K562 (cell line): Measurements from ENCODE around the gene AKAP6. TPM values are rescaled to one million over a fixed set of nuclear protein-coding genes. Genes with fewer than 3 reads are reported as not detected.
"Not testable (repeated sequence)": the region's sequence is repeated elsewhere in the genome, so short reads cannot be mapped to it uniquely, and the experiment has no call there.

Experiments
- ATAC-seq: fragments of 200-7000 bp; cut with Tn5 transposase; 3 replicates; pipeline ENCODE4 v1.9.1; 2020; ENCODE audit warnings: moderate library complexity
- BruUV-seq: library from RNA; stranded (reverse); fragments of 400-500 nt; replicated peaks from 2 replicates; lab custom pipeline; 2021; lab: Mats Ljungman, UMichigan
- CTCF ChIA-PET: fragments of 300-600 bp; formaldehyde crosslinking; extraction: SDS; loops from one replicate; lab custom pipeline; 2021; ENCODE audit warnings: low intra/inter-chr PET ratio; lab: Yijun Ruan, JAX
- POLR2A ChIA-PET: fragments of 300-600, 350-650 bp; sonication (Branson Sonifier 250); formaldehyde crosslinking; extraction: SDS; loops from one replicate; lab custom pipeline; 2021; ENCODE audit warnings: antibody characterized with exemption, inconsistent platforms; lab: Yijun Ruan, JAX
- DNase-seq, 4 experiments: peaks; one replicate each; pipeline versions ENCODE4 v3.0.0 to v3.0.0-alpha.2; 2011 to 2018; ENCODE audit warnings: low spot score in 3 of 4, mixed read lengths in 3 of 4; ENCODE audit errors: extremely low read depth in 1 of 4
- FAIRE-seq: peaks from 2 replicates; lab custom pipeline; 2011; peaks lifted over from hg19 to GRCh38; lab: Jason Lieb, UNC
- H2AFZ ChIP-seq: 2 replicates; pipeline ENCODE4 v1.6.0; 2011; ENCODE audit warnings: low read depth, low read length, control low read depth, inconsistent platforms
- H3K27ac ChIP-seq: fragments of 200-600 bp; 3 replicates; pipeline ENCODE4 v1.8.0; 2011; ENCODE audit warnings: low read depth, mild to moderate bottlenecking, control low read depth, inconsistent platforms, low read length, moderate library complexity, mixed read lengths; ENCODE audit errors: extremely low read depth
- H3K27me3 ChIP-seq, 2 experiments: fragments of 300-600 bp in 1 of 2; 2 replicates in 1 of 2; 3 replicates in 1 of 2; pipeline versions ENCODE4 v1.6.0 to v1.8.0; 2011; ENCODE audit warnings: inconsistent platforms in 2 of 2, low read length in 2 of 2, mild to moderate bottlenecking in 1 of 2, mixed read lengths in 1 of 2, moderate library complexity in 1 of 2; ENCODE audit not compliant: control insufficient read depth in 2 of 2, insufficient read depth in 2 of 2
- H3K36me3 ChIP-seq: fragments of 300-600 bp; 3 replicates; pipeline ENCODE4 v1.8.0; 2011; ENCODE audit warnings: mild to moderate bottlenecking, low read length, inconsistent platforms; ENCODE audit not compliant: control insufficient read depth, insufficient read depth
- H3K4me1 ChIP-seq, 2 experiments: fragments of 200-600 bp in 1 of 2; replicated peaks in 1 of 2; 2 replicates in 1 of 2; 3 replicates in 1 of 2; pipeline versions ENCODE4 v1.5.1 to v1.8.0; 2011; ENCODE audit warnings: inconsistent platforms in 2 of 2, low read length in 2 of 2, mild to moderate bottlenecking in 1 of 2, mixed read lengths in 1 of 2, moderate library complexity in 1 of 2; ENCODE audit not compliant: control insufficient read depth in 2 of 2, insufficient read depth in 2 of 2
- H3K4me2 ChIP-seq: 2 replicates; pipeline ENCODE4 v1.6.1; 2011; ENCODE audit warnings: low read length, control low read depth, inconsistent platforms, mixed read lengths; ENCODE audit not compliant: insufficient read depth
- H3K4me3 ChIP-seq: fragments of 200-600 bp; sonication (generic), shearing (Covaris generic); 2 replicates; pipeline ENCODE4 v1.5.1; 2016; ENCODE audit warnings: control low read depth, inconsistent platforms
- H3K79me2 ChIP-seq: fragments of 200-600 bp; 3 replicates; pipeline ENCODE4 v1.8.0; 2011; ENCODE audit warnings: low read length, inconsistent platforms; ENCODE audit not compliant: control insufficient read depth, insufficient read depth
- H3K9ac ChIP-seq, 2 experiments: 2 replicates each; pipeline versions ENCODE4 v1.6.0 to v1.6.1; 2011; ENCODE audit warnings: low read depth in 2 of 2, low read length in 2 of 2, control low read depth in 1 of 2, inconsistent platforms in 1 of 2, mild to moderate bottlenecking in 1 of 2, mixed read lengths in 1 of 2; ENCODE audit not compliant: insufficient read depth in 1 of 2
- H3K9me1 ChIP-seq: one replicate; pipeline ENCODE4 v1.6.0; 2011; ENCODE audit warnings: inconsistent platforms, mild to moderate bottlenecking, low read length, moderate library complexity; ENCODE audit not compliant: control insufficient read depth, insufficient read depth
- H3K9me3 ChIP-seq: replicated peaks from 2 replicates; pipeline ENCODE4 v1.5.1; 2011; ENCODE audit warnings: low read depth, low read length, inconsistent platforms; ENCODE audit not compliant: control insufficient read depth, insufficient read depth
- H4K20me1 ChIP-seq: replicated peaks from 2 replicates; pipeline ENCODE4 v1.6.1; 2011; ENCODE audit warnings: low read length, inconsistent platforms, mixed read lengths; ENCODE audit not compliant: control insufficient read depth, insufficient read depth
- NFE2 ChIP-seq: IDR thresholded peaks from 2 replicates; pipeline ENCODE4 v1.6.1; 2014; ENCODE audit warnings: antibody characterized with exemption, low read depth
- PBX2 ChIP-seq, 2 experiments: IDR thresholded peaks in 1 of 2; conservative IDR thresholded peaks in 1 of 2; 2 replicates each; pipeline ENCODE4 v1.6.1; 2016; ENCODE audit warnings: low read depth in 2 of 2, mild to moderate bottlenecking in 1 of 2, missing compliant biosample characterization in 1 of 2, missing genetic modification characterization in 1 of 2, moderate library complexity in 1 of 2
- WGBS: fragments of 100-300 bp; shearing (Covaris generic); methylation state at CpG from one replicate; pipeline ENCODE4 v1.1.6; 2016; ENCODE audit warnings: low coverage, mixed read lengths; ENCODE audit not compliant: insufficient coverage; ENCODE audit errors: missing lambda C conversion rate; 5-methylcytosine and 5-hydroxymethylcytosine counted together
- in situ Hi-C: fragments of 300-500 bp; cut with MboI; formaldehyde crosslinking; loops from 4 replicates; pipeline ENCODE4 v1.15.0; 2018; ENCODE audit warnings: inconsistent platforms, mixed read lengths
- intact Hi-C: fragments of 100-400 bp; cut with micrococcal nuclease; formaldehyde crosslinking; loops from 2 replicates; pipeline ENCODE4 v1.14.2; 2022
- polyA plus RNA-seq, 8 experiments: library from polyadenylated mRNA; depleted of rRNA in 4 of 8; stranded (reverse) in 5 of 8; unstranded in 3 of 8; fragments of >200 nt; fragmentation: Nextera tagmentation in 2 of 8; fragmentation: Illumina TruSeq in 1 of 8; extraction: Ambion mirVana in 2 of 8; extraction: Trizol in 1 of 8; gene quantifications; 2 replicates each; pipeline versions ENCODE4 v1.2.1 to v1.2.3, GENCODE V29; 2011 to 2014; ENCODE audit warnings: inconsistent platforms in 1 of 8, missing spikeins in 1 of 8
- total RNA-seq, 7 experiments: library from RNA; depleted of rRNA in 6 of 7; stranded (reverse); fragments of >200 nt in 6 of 7; fragmentation: Illumina TruSeq in 2 of 7; extraction: Trizol in 2 of 7; gene quantifications; 2 replicates each; pipeline versions ENCODE4 v1.2.1 to v1.2.3, GENCODE V29; 2011 to 2021; ENCODE audit warnings: low replicate concordance in 1 of 7
- TF ChIP-seq, protein P1 (sequence below): IDR thresholded peaks from 2 replicates; pipeline ENCODE4 v1.6.1; 2016; ENCODE audit warnings: missing genetic modification characterization, missing compliant biosample characterization

Gene AKAP6
- total and polyA plus RNA-seq, 9 of the 15 experiments (the other 6 are each of a cell fraction or from before 2014, with no cell fraction given) = 0.03 to 1.7 (median 0.48) TPM

GRCh38 chr14:32578181-32578580 lies 249.1 kb downstream of the AKAP6 start:
- FAIRE-seq = no peak
- 0% methylated on average over 1 of the region's 1 CpG for WGBS
- CTCF ChIA-PET = no interaction called here
- no peaks in the 10 kb centered on the region for H3K27me3 ChIP-seq
- no peaks in the 10 kb centered on the region for H4K20me1 ChIP-seq
- no peak overlapping the region for H2AFZ ChIP-seq
- POLR2A ChIA-PET = no interaction called here
- intact Hi-C loops (loop anchor here (5.0 kb wide), 2 partner anchors 854 to 1744 kb away; no protein-coding TSS in a partner anchor), in situ Hi-C loops (loop anchor here (10.0 to 25.0 kb wide), 2 partner anchors 1209 to 1747 kb away; no protein-coding TSS in a partner anchor)
- ATAC-seq = no peak
- no peaks in the 10 kb centered on the region for H3K9me3 ChIP-seq
- no peak overlapping the region for H3K9ac ChIP-seq
- H3K4me1 ChIP-seq = no peaks in the 10 kb centered on the region
- H3K79me2 ChIP-seq = no peaks in the 10 kb centered on the region
- no peak overlapping the region for H3K4me2 ChIP-seq
- no TSS peak for BruUV-seq
- H3K9me1 ChIP-seq = no peaks in the 10 kb centered on the region
- no peak overlapping the region for H3K4me3 ChIP-seq
- H3K27ac ChIP-seq = no peak overlapping the region
- no peaks in the 10 kb centered on the region for H3K36me3 ChIP-seq
- no peak for DNase-seq
- TF ChIP-seq, protein P1, sequence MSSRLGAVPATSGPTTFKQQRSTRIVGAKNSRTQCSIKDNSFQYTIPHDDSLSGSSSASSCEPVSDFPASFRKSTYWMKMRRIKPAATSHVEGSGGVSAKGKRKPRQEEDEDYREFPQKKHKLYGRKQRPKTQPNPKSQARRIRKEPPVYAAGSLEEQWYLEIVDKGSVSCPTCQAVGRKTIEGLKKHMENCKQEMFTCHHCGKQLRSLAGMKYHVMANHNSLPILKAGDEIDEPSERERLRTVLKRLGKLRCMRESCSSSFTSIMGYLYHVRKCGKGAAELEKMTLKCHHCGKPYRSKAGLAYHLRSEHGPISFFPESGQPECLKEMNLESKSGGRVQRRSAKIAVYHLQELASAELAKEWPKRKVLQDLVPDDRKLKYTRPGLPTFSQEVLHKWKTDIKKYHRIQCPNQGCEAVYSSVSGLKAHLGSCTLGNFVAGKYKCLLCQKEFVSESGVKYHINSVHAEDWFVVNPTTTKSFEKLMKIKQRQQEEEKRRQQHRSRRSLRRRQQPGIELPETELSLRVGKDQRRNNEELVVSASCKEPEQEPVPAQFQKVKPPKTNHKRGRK (tag) = no peak
- no peak for TF ChIP-seq NFE2
- TF ChIP-seq PBX2 (CRISPR knock-in tag; IDR thresholded peaks at IDR 0.05; ENCODE audit: low read depth) = no peak
- TF ChIP-seq PBX2 (tag; conservative IDR thresholded peaks at IDR 0.05; ENCODE audit: low read depth) = no peak

DNA sequence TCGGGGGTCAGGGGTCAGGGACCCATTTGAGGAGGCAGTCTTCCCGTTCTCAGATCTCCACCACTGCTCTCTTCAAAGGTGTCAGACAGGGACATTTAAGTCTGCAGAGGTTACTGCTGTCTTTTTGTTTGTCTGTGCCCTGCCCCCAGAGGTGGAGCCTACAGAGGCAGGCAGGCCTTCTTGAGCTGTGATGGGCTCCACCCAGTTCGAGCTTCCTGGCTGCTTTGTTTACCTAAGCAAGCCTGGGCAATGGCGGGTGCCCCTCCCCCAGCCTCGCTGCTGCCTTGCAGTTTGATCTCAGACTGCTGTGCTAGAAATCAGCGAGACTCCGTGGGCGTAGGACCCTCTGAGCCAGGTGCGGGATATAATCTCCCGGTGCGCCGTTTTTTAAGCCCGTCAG lies 254.3 kb downstream of the AKAP6 start:
- H3K36me3 ChIP-seq, H4K20me1 ChIP-seq, H3K27ac ChIP-seq, H2AFZ ChIP-seq, H3K9ac ChIP-seq, POLR2A ChIA-PET, H3K4me2 ChIP-seq, H3K79me2 ChIP-seq, ATAC-seq, H3K9me1 ChIP-seq, H3K4me3 ChIP-seq, CTCF ChIA-PET, DNase-seq, FAIRE-seq, H3K4me1 ChIP-seq, H3K27me3 ChIP-seq, BruUV-seq, H3K9me3 ChIP-seq: not testable (repeated sequence)
- in situ Hi-C loops (loop anchor here (25.0 kb wide), 1 partner anchor 1204 kb away; no protein-coding TSS in a partner anchor), intact Hi-C loops (loop anchor here (10.0 kb wide), 2 partner anchors 131 to 1721 kb away; no protein-coding TSS in a partner anchor)
- WGBS = 8% methylated on average over 5 of the region's 13 CpGs
